Epithelial cell of esophagus (primary cell): ENCODE results near the gene CFAP69.
A peak's percentile ranks its signal among the peaks of the same experiment; 100 is the strongest.

Experiments
- DNase-seq: peaks from one replicate; pipeline ENCODE4 v3.0.0; 2010; ENCODE audit warnings: low read depth
- H3K4me3 ChIP-seq: 2 replicates; pipeline ENCODE4 v1.5.1; 2011; ENCODE audit warnings: mild to moderate bottlenecking, low read length, control low read depth
- CTCF ChIP-seq: IDR thresholded peaks from 2 replicates; pipeline ENCODE4 v1.5.1; 2011; ENCODE audit warnings: low read depth, mild to moderate bottlenecking, low read length, control low read depth, inconsistent platforms; ENCODE audit not compliant: insufficient read depth; ENCODE audit errors: missing control alignments

Gene CFAP69

GRCh38 chr7:90276033-90276728 is 31.2 kb downstream of the CFAP69 start:
- no peak for DNase-seq
- no peak for TF ChIP-seq CTCF
- no peak overlapping the region for H3K4me3 ChIP-seq

GRCh38 chr7:90288154-90288553 is 43.2 kb downstream of the CFAP69 start:
- no peak for TF ChIP-seq CTCF
- DNase-seq: no peak
- no peak overlapping the region for H3K4me3 ChIP-seq

- H3K4me3 ChIP-seq: no peak overlapping the region
- no peak for TF ChIP-seq CTCF
- no peak for DNase-seq
Observed at GRCh38 chr7:90290244-90291113, 45.5 kb downstream of the CFAP69 start.

GRCh38 chr7:90298145-90299038 is 53.4 kb downstream of the CFAP69 start:
- H3K4me3 ChIP-seq: no peak overlapping the region
- peak; percentile 82 for DNase-seq
- peak; percentile 84 for TF ChIP-seq CTCF

GRCh38 chr7:90303241-90303640 is 58.3 kb downstream of the CFAP69 start:
- DNase-seq: no peak
- no peak for TF ChIP-seq CTCF
- no peak overlapping the region for H3K4me3 ChIP-seq

- no peak for TF ChIP-seq CTCF
- DNase-seq: no peak
- no peak overlapping the region for H3K4me3 ChIP-seq
Observed at GRCh38 chr7:90309872-90310271, 64.9 kb downstream of the CFAP69 start.
